ENCODE measurements around the gene CDH4.

GRCh38 chr20:61806995-61807394 lies 554.9 kb downstream of the CDH4 start:
- TF ChIP-seq CTCF (IDR thresholded peaks at IDR 0.05) (no peak), ZFX (IDR thresholded peaks at IDR 0.05; ENCODE audit: borderline replicate concordance) (no peak)
